Keratinocyte (primary cell): ENCODE data around the gene UBE2B. TPM values are rescaled to one million over a fixed set of nuclear protein-coding genes. Genes with fewer than 3 reads are reported as not detected.

Experiments used
- DNase-seq: peaks from one replicate; pipeline ENCODE4 v3.0.0-alpha.2; 2011; ENCODE audit warnings: low read depth, missing footprints, low spot score
- FAIRE-seq: peaks from 2 replicates; lab custom pipeline; 2011; peaks lifted over from hg19 to GRCh38; lab: Jason Lieb, UNC
- H2AFZ ChIP-seq: 2 replicates; pipeline ENCODE4 v1.6.0; 2012; ENCODE audit warnings: low read length, control low read depth, inconsistent platforms; ENCODE audit not compliant: control insufficient read depth
- H3K27ac ChIP-seq: 2 replicates; pipeline ENCODE4 v1.5.1; 2011; ENCODE audit warnings: low read length; ENCODE audit not compliant: control insufficient read depth, insufficient read depth
- H3K27me3 ChIP-seq: 3 replicates; pipeline ENCODE4 v1.6.0; 2011; ENCODE audit warnings: low read length; ENCODE audit not compliant: control insufficient read depth, insufficient read depth; ENCODE audit errors: extremely low read depth
- H3K36me3 ChIP-seq, 2 experiments: 2 replicates in 1 of 2; 3 replicates in 1 of 2; pipeline ENCODE4 v1.5.1; 2011; ENCODE audit warnings: low read length in 2 of 2, mild to moderate bottlenecking in 1 of 2; ENCODE audit not compliant: control insufficient read depth in 2 of 2, insufficient read depth in 2 of 2; ENCODE audit errors: extremely low read depth in 1 of 2
- H3K4me1 ChIP-seq: 3 replicates; pipeline ENCODE4 v1.5.1; 2011; ENCODE audit warnings: low read length; ENCODE audit not compliant: control insufficient read depth, insufficient read depth; ENCODE audit errors: extremely low read depth
- H3K4me2 ChIP-seq: 3 replicates; pipeline ENCODE4 v1.6.0; 2011; ENCODE audit warnings: low read depth, low read length; ENCODE audit not compliant: control insufficient read depth, insufficient read depth; ENCODE audit errors: extremely low read depth
- H3K4me3 ChIP-seq, 3 experiments: fragments of 200-600 bp in 1 of 3; sonication (generic) in 1 of 3; 2 replicates in 2 of 3; 3 replicates in 1 of 3; pipeline ENCODE4 v1.5.1; 2011 to 2016; ENCODE audit warnings: low read length in 3 of 3, mild to moderate bottlenecking in 3 of 3, control low read depth in 2 of 3, inconsistent platforms in 1 of 3, low read depth in 1 of 3, mixed read lengths in 1 of 3, mixed run types in 1 of 3, moderate library complexity in 1 of 3; ENCODE audit not compliant: control insufficient read depth in 2 of 3, insufficient read depth in 2 of 3; ENCODE audit errors: extremely low read depth in 1 of 3
- H3K79me2 ChIP-seq: 2 replicates; pipeline ENCODE4 v1.6.0; 2012; ENCODE audit warnings: low read length; ENCODE audit not compliant: control insufficient read depth, insufficient read depth
- H3K9ac ChIP-seq: 3 replicates; pipeline ENCODE4 v1.6.0; 2011; ENCODE audit warnings: low read length; ENCODE audit not compliant: control insufficient read depth, insufficient read depth; ENCODE audit errors: extremely low read depth
- H3K9me1 ChIP-seq: 3 replicates; pipeline ENCODE4 v1.6.0; 2011; ENCODE audit warnings: low read length; ENCODE audit not compliant: control insufficient read depth, insufficient read depth; ENCODE audit errors: extremely low read depth
- H3K9me3 ChIP-seq: 2 replicates; pipeline ENCODE4 v1.5.1; 2012; ENCODE audit warnings: low read depth, low read length; ENCODE audit not compliant: control insufficient read depth
- H4K20me1 ChIP-seq: 3 replicates; pipeline ENCODE4 v1.6.0; 2011; ENCODE audit warnings: low read length; ENCODE audit not compliant: control insufficient read depth, insufficient read depth; ENCODE audit errors: extremely low read depth
- CTCF ChIP-seq, 3 experiments: IDR thresholded peaks in 1 of 3; conservative IDR thresholded peaks in 1 of 3; optimal IDR thresholded peaks in 1 of 3; 2 replicates in 2 of 3; 3 replicates in 1 of 3; pipeline versions ENCODE3 to v1.5.1; 2011; ENCODE audit warnings: low read length in 3 of 3, mild to moderate bottlenecking in 3 of 3, moderate library complexity in 2 of 3, control low read depth in 1 of 3, inconsistent platforms in 1 of 3; ENCODE audit not compliant: insufficient read depth in 2 of 3; ENCODE audit errors: extremely low read depth in 1 of 3
- EZH2 ChIP-seq: IDR thresholded peaks from one replicate; pipeline ENCODE4 v1.6.1; 2012; ENCODE audit warnings: inconsistent platforms, mild to moderate bottlenecking, low read length, moderate library complexity
- dilution Hi-C: fragments of 300-500 bp; cut with MboI; formaldehyde crosslinking; loops from one replicate; pipeline ENCODE4 v1.7.0; 2020; ENCODE audit warnings: low sequenced_read_pairs; ENCODE audit not compliant: extremely low pct_ligation_motif_present
- polyA plus RNA-seq, 5 experiments: library from polyadenylated mRNA; depleted of rRNA in 3 of 5; stranded (reverse) in 3 of 5; stranded (forward) in 1 of 5; unstranded in 1 of 5; fragments of >200 nt; gene quantifications; 1 replicate in 1 of 5; 2 replicates in 3 of 5; 3 replicates in 1 of 5; pipeline versions ENCODE4 v1.2.1 to v1.2.3, GENCODE V29; 2011 to 2012; ENCODE audit warnings: missing spikeins in 2 of 5, low read depth in 1 of 5, low replicate concordance in 1 of 5

Gene UBE2B
- polyA plus RNA-seq, 1 donor (not counting 4 experiments of a cell fraction or from before 2014, with no cell fraction given): 73.5 TPM

- H3K79me2 ChIP-seq: no peaks in the 10 kb centered on the region
- H3K4me1 ChIP-seq: peaks cover 6% of the 10 kb centered on the region
- no peak overlapping the region for H3K4me3 ChIP-seq
- H3K27ac ChIP-seq: no peak overlapping the region
- H4K20me1 ChIP-seq: no peaks in the 10 kb centered on the region
- no peak overlapping the region for H2AFZ ChIP-seq
- dilution Hi-C loops: no loop called here
- no peak for TF ChIP-seq EZH2
- TF ChIP-seq CTCF (optimal IDR thresholded peaks at IDR 0.05 in 1 of 3, IDR thresholded peaks at IDR 0.05 in 1 of 3, conservative IDR thresholded peaks at IDR 0.05 in 1 of 3; ENCODE audit: extremely low read depth in 1 of 3, insufficient read depth in 2 of 3, low read length in 3 of 3): no peak
- no peak overlapping the region for H3K9ac ChIP-seq
- H3K27me3 ChIP-seq: no peaks in the 10 kb centered on the region
- no peaks in the 10 kb centered on the region for H3K9me1 ChIP-seq
- H3K4me2 ChIP-seq: no peak overlapping the region
- FAIRE-seq: no peak
- no peaks in the 10 kb centered on the region for H3K9me3 ChIP-seq
- H3K36me3 ChIP-seq: no peaks in the 10 kb centered on the region
- DNase-seq: no peak
Measured at GRCh38 chr5:134423376-134423775, 52.0 kb downstream of the UBE2B start.

GRCh38 chr5:134426361-134426760 lies 55.0 kb downstream of the UBE2B start:
- TF ChIP-seq CTCF (optimal IDR thresholded peaks at IDR 0.05 in 1 of 3, IDR thresholded peaks at IDR 0.05 in 1 of 3, conservative IDR thresholded peaks at IDR 0.05 in 1 of 3; ENCODE audit: extremely low read depth in 1 of 3, insufficient read depth in 2 of 3, low read length in 3 of 3) (no peak), EZH2 (no peak)
- DNase-seq (no peak), FAIRE-seq (no peak)
- H3K79me2 ChIP-seq: no peaks in the 10 kb centered on the region
- H3K36me3 ChIP-seq: no peaks in the 10 kb centered on the region
- no peak overlapping the region for H3K27ac ChIP-seq
- no peaks in the 10 kb centered on the region for H3K9me1 ChIP-seq
- no peaks in the 10 kb centered on the region for H4K20me1 ChIP-seq
- H3K9me3 ChIP-seq: no peaks in the 10 kb centered on the region
- H3K4me3 ChIP-seq: no peak overlapping the region
- dilution Hi-C loops: loop anchor here (5.0 kb wide), 1 partner anchor 86 kb away; no protein-coding TSS in a partner anchor
- H3K4me2 ChIP-seq: no peak overlapping the region
- H3K4me1 ChIP-seq: peaks cover 6% of the 10 kb centered on the region
- no peaks in the 10 kb centered on the region for H3K27me3 ChIP-seq
- no peak overlapping the region for H3K9ac ChIP-seq
- no peak overlapping the region for H2AFZ ChIP-seq
